ENCODE results near the gene EXOC6. TPM values are rescaled to one million over a fixed set of nuclear protein-coding genes. Genes with fewer than 3 reads are reported as not detected.

The EXOC6 gene
- total and polyA plus RNA-seq, 10 of the 15 experiments (the other 5 are each of a cell fraction or from before 2014, with no cell fraction given), result 7.6 to 53.8 (median 13.3) TPM

GRCh38 chr10:92844746-92845145, 3.6 kb upstream of the EXOC6 start:
- FAIRE-seq (no peak), ATAC-seq (no peak), DNase-seq (ENCODE audit: low read depth, low spot score) (no peak)
- Histone ChIP-seq H3K4me1 (ENCODE audit: control insufficient read depth, insufficient read depth, low read length) (peaks cover 12% of the 10 kb centered on the region), H3K27ac (ENCODE audit: control insufficient read depth, insufficient read depth) (no peak overlapping the region), H3K4me3 (no peak overlapping the region), H3K79me2 (ENCODE audit: control insufficient read depth, insufficient read depth, low read length) (no peaks in the 10 kb centered on the region), H3K4me2 (ENCODE audit: control insufficient read depth, insufficient read depth) (no peak overlapping the region), H3K27me3 (replicated peaks in 1 of 2; ENCODE audit: control insufficient read depth in 2 of 2, insufficient read depth in 2 of 2, low read length in 1 of 2) (no peaks in the 10 kb centered on the region), H3K9me3 (replicated peaks; ENCODE audit: control insufficient read depth, insufficient read depth, low read length) (no peaks in the 10 kb centered on the region; the same call in 2 of the 3 replicates), H3K9ac (ENCODE audit: control insufficient read depth, insufficient read depth, low read length) (no peak overlapping the region), H4K20me1 (ENCODE audit: control insufficient read depth, insufficient read depth) (no peaks in the 10 kb centered on the region), H3K36me3 (ENCODE audit: control insufficient read depth in 2 of 2, insufficient read depth in 2 of 2, low read length in 1 of 2) (no peaks in the 10 kb centered on the region), H2AFZ (ENCODE audit: control insufficient read depth, low read depth, low read length) (no peak overlapping the region)
- RAD21 ChIA-PET (ENCODE audit: unreplicated experiment), result no interaction called here
- SMC1A ChIA-PET (ENCODE audit: uncharacterized antibody, unreplicated experiment), result interaction anchor here (0.9 to 2.7 kb wide), 2 partner anchors 36 to 39 kb away, joined by 3 to 11 read pairs; no protein-coding TSS in a partner anchor
- in situ Hi-C loops (cut with MboI), result no loop called here
- POLR2A ChIA-PET, result no interaction called here
- no TSS peak for BruUV-seq (replicated peaks)
- TF ChIP-seq, protein P1, sequence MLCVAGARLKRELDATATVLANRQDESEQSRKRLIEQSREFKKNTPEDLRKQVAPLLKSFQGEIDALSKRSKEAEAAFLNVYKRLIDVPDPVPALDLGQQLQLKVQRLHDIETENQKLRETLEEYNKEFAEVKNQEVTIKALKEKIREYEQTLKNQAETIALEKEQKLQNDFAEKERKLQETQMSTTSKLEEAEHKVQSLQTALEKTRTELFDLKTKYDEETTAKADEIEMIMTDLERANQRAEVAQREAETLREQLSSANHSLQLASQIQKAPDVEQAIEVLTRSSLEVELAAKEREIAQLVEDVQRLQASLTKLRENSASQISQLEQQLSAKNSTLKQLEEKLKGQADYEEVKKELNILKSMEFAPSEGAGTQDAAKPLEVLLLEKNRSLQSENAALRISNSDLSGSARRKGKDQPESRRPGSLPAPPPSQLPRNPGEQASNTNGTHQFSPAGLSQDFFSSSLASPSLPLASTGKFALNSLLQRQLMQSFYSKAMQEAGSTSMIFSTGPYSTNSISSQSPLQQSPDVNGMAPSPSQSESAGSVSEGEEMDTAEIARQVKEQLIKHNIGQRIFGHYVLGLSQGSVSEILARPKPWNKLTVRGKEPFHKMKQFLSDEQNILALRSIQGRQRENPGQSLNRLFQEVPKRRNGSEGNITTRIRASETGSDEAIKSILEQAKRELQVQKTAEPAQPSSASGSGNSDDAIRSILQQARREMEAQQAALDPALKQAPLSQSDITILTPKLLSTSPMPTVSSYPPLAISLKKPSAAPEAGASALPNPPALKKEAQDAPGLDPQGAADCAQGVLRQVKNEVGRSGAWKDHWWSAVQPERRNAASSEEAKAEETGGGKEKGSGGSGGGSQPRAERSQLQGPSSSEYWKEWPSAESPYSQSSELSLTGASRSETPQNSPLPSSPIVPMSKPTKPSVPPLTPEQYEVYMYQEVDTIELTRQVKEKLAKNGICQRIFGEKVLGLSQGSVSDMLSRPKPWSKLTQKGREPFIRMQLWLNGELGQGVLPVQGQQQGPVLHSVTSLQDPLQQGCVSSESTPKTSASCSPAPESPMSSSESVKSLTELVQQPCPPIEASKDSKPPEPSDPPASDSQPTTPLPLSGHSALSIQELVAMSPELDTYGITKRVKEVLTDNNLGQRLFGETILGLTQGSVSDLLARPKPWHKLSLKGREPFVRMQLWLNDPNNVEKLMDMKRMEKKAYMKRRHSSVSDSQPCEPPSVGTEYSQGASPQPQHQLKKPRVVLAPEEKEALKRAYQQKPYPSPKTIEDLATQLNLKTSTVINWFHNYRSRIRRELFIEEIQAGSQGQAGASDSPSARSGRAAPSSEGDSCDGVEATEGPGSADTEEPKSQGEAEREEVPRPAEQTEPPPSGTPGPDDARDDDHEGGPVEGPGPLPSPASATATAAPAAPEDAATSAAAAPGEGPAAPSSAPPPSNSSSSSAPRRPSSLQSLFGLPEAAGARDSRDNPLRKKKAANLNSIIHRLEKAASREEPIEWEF (IDR thresholded peaks at IDR 0.05; ENCODE audit: insufficient replicate concordance, low read depth, low read length), result no peak
- no peak for TF ChIP-seq GABPA (IDR thresholded peaks at IDR 0.05; ENCODE audit: low read depth)
- TF ChIP-seq PRDM15 (CRISPR knock-in tag; IDR thresholded peaks at IDR 0.05), result no peak
- CTCF ChIA-PET, result interaction anchor here (0.7 to 4.9 kb wide), 8 partner anchors 8 to 339 kb away, joined by 3 to 45 read pairs (median 25); no protein-coding TSS in a partner anchor
- intact Hi-C loops (cut with micrococcal nuclease; ENCODE audit: unreplicated experiment), result loop anchor here (10.0 kb wide), 1 partner anchor 250 kb away; the partner anchor contains the start of gene KIF11
- 53% methylated on average over 3 of the region's 3 CpGs for WGBS (ENCODE audit: insufficient coverage, insufficient replicate concordance, low lambda C conversion rate, missing lambda C conversion rate)
